Liver (tissue), 9 donors: Measurements from ENCODE around the gene IKZF4. TPM values are rescaled to one million over a fixed set of nuclear protein-coding genes. Genes with fewer than 3 reads are reported as not detected.
A peak's percentile ranks its signal among the peaks of the same experiment; 100 is the strongest.

ENCODE experiments used
- DNase-seq: peaks from one replicate; pipeline ENCODE4 v3.0.0-alpha.2; 2017; ENCODE audit warnings: low spot score
- H3K27ac ChIP-seq, 2 donors: one replicate each; pipeline ENCODE4 v1.7.0; 2013; ENCODE audit warnings: inconsistent platforms in 2 of 2, low read length in 2 of 2, control low read depth in 1 of 2, low read depth in 1 of 2, mild to moderate bottlenecking in 1 of 2
- H3K27me3 ChIP-seq, 4 donors: one replicate each; pipeline versions ENCODE4 v1.6.1 to v1.7.0; 2013; ENCODE audit warnings: low read length in 3 of 4, inconsistent platforms in 1 of 4, mild to moderate bottlenecking in 1 of 4, moderate library complexity in 1 of 4; ENCODE audit not compliant: control insufficient read depth in 4 of 4, insufficient read depth in 4 of 4
- H3K36me3 ChIP-seq, 4 donors: one replicate each; pipeline versions ENCODE4 v1.6.1 to v1.7.0; 2013; ENCODE audit warnings: low read length in 3 of 4, mild to moderate bottlenecking in 3 of 4, low read depth in 1 of 4, moderate library complexity in 1 of 4; ENCODE audit not compliant: control insufficient read depth in 4 of 4, insufficient read depth in 3 of 4
- H3K4me1 ChIP-seq, 4 donors: one replicate each; pipeline versions ENCODE4 v1.6.1 to v1.7.0; 2013; ENCODE audit warnings: low read length in 3 of 4, mild to moderate bottlenecking in 3 of 4, moderate library complexity in 1 of 4; ENCODE audit not compliant: control insufficient read depth in 4 of 4, insufficient read depth in 4 of 4
- H3K4me3 ChIP-seq, 3 donors: one replicate each; pipeline versions ENCODE4 v1.6.1 to v1.7.0; 2013; ENCODE audit warnings: low read length in 3 of 3, control low read depth in 1 of 3, low read depth in 1 of 3, mild to moderate bottlenecking in 1 of 3
- H3K9ac ChIP-seq, 2 donors: one replicate each; pipeline ENCODE4 v1.7.0; 2013; ENCODE audit warnings: low read length in 2 of 2, mild to moderate bottlenecking in 2 of 2, moderate library complexity in 2 of 2, control low read depth in 1 of 2, low read depth in 1 of 2
- H3K9me3 ChIP-seq, 4 donors: one replicate each; pipeline versions ENCODE4 v1.6.1 to v1.7.0; 2013; ENCODE audit warnings: low read length in 3 of 4; ENCODE audit not compliant: control insufficient read depth in 4 of 4
- ATF3 ChIP-seq: IDR thresholded peaks from 2 replicates; pipeline ENCODE4 v1.6.1; 2016; ENCODE audit warnings: antibody characterized with exemption
- CTCF ChIP-seq: fragments of 150-350 bp; IDR thresholded peaks from 2 replicates; pipeline ENCODE4 v1.5.1; 2017; ENCODE audit warnings: improper control_type of control experiment, low read depth, low read length; ENCODE audit not compliant: missing input control
- EGR1 ChIP-seq, 2 donors: IDR thresholded peaks; 2 replicates each; pipeline ENCODE4 v1.6.1; 2016 to 2018; ENCODE audit warnings: antibody characterized with exemption in 2 of 2, low read depth in 2 of 2
- FOXA1 ChIP-seq: IDR thresholded peaks from 2 replicates; pipeline ENCODE4 v1.6.1; 2016; ENCODE audit warnings: antibody characterized with exemption
- FOXA2 ChIP-seq: IDR thresholded peaks from 2 replicates; pipeline ENCODE4 v1.6.1; 2016; ENCODE audit warnings: antibody characterized with exemption
- GABPA ChIP-seq, 2 donors: IDR thresholded peaks in 1 of 2; conservative IDR thresholded peaks in 1 of 2; 2 replicates each; pipeline ENCODE4 v1.6.1; 2016; ENCODE audit warnings: antibody characterized with exemption in 2 of 2, mild to moderate bottlenecking in 1 of 2, moderate library complexity in 1 of 2
- HNF4A ChIP-seq, 2 donors: conservative IDR thresholded peaks; 2 replicates each; pipeline ENCODE4 v1.6.1; 2016; ENCODE audit warnings: antibody characterized with exemption in 2 of 2, mild to moderate bottlenecking in 2 of 2
- HNF4G ChIP-seq: IDR thresholded peaks from 2 replicates; pipeline ENCODE4 v1.6.1; 2016; ENCODE audit warnings: antibody characterized with exemption
- JUND ChIP-seq, 2 donors: IDR thresholded peaks; 2 replicates each; pipeline ENCODE4 v1.6.1; 2016; ENCODE audit warnings: antibody characterized with exemption in 2 of 2
- NR2F2 ChIP-seq: IDR thresholded peaks from 2 replicates; pipeline ENCODE4 v1.6.1; 2016; ENCODE audit warnings: antibody characterized with exemption
- RAD21 ChIP-seq, 2 donors: IDR thresholded peaks; 2 replicates each; pipeline ENCODE4 v1.6.1; 2016; ENCODE audit warnings: antibody characterized with exemption in 2 of 2, mild to moderate bottlenecking in 2 of 2
- REST ChIP-seq: IDR thresholded peaks from 2 replicates; pipeline ENCODE4 v1.6.1; 2016; ENCODE audit warnings: antibody characterized with exemption, mild to moderate bottlenecking
- RXRA ChIP-seq, 2 donors: IDR thresholded peaks; 2 replicates each; pipeline ENCODE4 v1.6.1; 2017 to 2018; ENCODE audit warnings: antibody characterized with exemption in 2 of 2, mild to moderate bottlenecking in 1 of 2
- SP1 ChIP-seq: IDR thresholded peaks from 2 replicates; pipeline ENCODE4 v1.6.1; 2018; ENCODE audit warnings: antibody characterized with exemption, mild to moderate bottlenecking
- TAF1 ChIP-seq: conservative IDR thresholded peaks from 2 replicates; pipeline ENCODE4 v1.6.1; 2016; ENCODE audit warnings: antibody characterized with exemption, mild to moderate bottlenecking
- YY1 ChIP-seq: IDR thresholded peaks from 2 replicates; pipeline ENCODE4 v1.6.1; 2016; ENCODE audit warnings: antibody characterized with exemption, mild to moderate bottlenecking
- WGBS: extraction: QIAGEN DNeasy Blood & Tissue Kit; methylation state at CpG from one replicate; pipeline ENCODE4 v1.1.7; 2013; 5-methylcytosine and 5-hydroxymethylcytosine counted together
- polyA plus RNA-seq, 2 donors: library from polyadenylated mRNA; stranded (reverse) in 1 of 2; unstranded in 1 of 2; fragments of 200-250 nt in 1 of 2; fragments of >200 nt in 1 of 2; fragmentation: Nextera tagmentation in 1 of 2; extraction: Ambion mirVana in 1 of 2; gene quantifications; one replicate each; pipeline versions ENCODE4 v1.2.1 to v1.2.3, GENCODE V29; 2013 to 2015
- total RNA-seq, 2 donors: library from RNA; depleted of rRNA; stranded (reverse); fragments of >200 nt; gene quantifications; one replicate each; pipeline ENCODE4 v1.2.3, GENCODE V29; 2014
- TF ChIP-seq, protein P1 (sequence below): IDR thresholded peaks from 2 replicates; pipeline ENCODE4 v1.6.1; 2016; ENCODE audit warnings: antibody characterized with exemption
- TF ChIP-seq, protein P2 (sequence below): IDR thresholded peaks from 2 replicates; pipeline ENCODE4 v1.6.1; 2016; ENCODE audit warnings: antibody characterized with exemption
- donor health status: healthy.
- donor health status: healthy.
- donor health status: healthy.
- donor health status: healthy.
- donor health status: healthy.

IKZF4 gene
- total and polyA plus RNA-seq, 4 donors = 0.47 to 1.9 (median 0.75) TPM

DNA sequence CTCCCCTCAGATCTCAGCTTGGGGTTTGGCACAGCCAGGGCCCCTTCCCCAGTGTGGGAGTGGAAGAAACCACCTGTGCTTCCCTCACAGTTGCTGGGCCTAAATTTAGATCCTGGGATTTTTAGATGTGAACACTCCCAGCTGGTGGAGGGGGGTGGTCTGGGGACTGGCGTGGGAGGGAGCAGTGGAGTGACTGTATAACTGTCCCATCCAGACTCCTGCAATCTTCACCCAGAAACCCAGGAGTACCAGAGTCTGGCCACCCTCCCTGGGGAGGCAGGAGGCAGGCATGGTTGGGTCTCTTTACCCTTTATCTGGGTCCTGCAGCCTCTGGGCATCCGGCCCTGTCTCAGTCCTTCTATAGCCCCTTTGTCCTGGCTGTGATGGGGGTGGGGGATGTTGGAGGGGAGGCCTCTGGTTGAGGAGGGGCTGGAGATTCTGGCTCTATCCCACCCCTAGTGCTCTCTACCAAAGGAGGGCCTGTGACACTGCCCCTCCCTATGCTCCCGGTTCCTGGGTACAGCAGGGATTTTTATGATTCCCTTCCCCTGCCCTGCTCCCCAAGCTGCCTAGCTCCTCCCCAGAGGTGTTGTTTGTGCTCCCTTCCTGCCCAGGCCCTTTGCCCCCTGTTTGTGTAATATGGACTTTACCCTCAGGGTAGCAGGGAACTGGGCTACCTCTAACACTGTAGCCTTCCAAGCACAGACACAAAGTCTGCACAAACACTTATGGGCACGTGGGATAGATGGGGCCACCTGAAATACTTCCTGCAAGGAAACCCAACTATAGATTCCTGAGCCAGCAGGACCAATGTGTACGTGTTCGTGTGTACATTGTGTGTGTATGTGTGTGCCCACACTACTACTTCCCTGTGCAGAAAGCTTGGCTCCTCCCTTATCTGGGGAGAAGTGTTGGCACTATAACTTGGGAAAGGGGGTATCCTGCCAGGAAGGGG is 60.8 kb downstream of the IKZF4 start:
- TF ChIP-seq SP1 = peak; percentile 100
- peak; percentile 100 for TF ChIP-seq HNF4G
- peak; percentile 80 for TF ChIP-seq ATF3
- TF ChIP-seq CTCF = no peak
- peak; percentile 84 for TF ChIP-seq FOXA2
- TF ChIP-seq, protein P1, sequence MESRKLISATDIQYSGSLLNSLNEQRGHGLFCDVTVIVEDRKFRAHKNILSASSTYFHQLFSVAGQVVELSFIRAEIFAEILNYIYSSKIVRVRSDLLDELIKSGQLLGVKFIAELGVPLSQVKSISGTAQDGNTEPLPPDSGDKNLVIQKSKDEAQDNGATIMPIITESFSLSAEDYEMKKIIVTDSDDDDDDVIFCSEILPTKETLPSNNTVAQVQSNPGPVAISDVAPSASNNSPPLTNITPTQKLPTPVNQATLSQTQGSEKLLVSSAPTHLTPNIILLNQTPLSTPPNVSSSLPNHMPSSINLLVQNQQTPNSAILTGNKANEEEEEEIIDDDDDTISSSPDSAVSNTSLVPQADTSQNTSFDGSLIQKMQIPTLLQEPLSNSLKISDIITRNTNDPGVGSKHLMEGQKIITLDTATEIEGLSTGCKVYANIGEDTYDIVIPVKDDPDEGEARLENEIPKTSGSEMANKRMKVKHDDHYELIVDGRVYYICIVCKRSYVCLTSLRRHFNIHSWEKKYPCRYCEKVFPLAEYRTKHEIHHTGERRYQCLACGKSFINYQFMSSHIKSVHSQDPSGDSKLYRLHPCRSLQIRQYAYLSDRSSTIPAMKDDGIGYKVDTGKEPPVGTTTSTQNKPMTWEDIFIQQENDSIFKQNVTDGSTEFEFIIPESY = peak; percentile 92
- peak in 1 of 2 donors; percentile 79 for TF ChIP-seq GABPA (IDR thresholded peaks at IDR 0.05 in 1 of 2, conservative IDR thresholded peaks at IDR 0.05 in 1 of 2)
- peak; percentile 92 for TF ChIP-seq REST
- TF ChIP-seq JUND (IDR thresholded peaks at IDR 0.05) = peak; percentile 93 to 94
- peak; percentile 83 for TF ChIP-seq YY1
- peak; percentile 92 for TF ChIP-seq NR2F2
- peak; percentile 74 for TF ChIP-seq FOXA1
- peak; percentile 87 for TF ChIP-seq TAF1
- peak; percentile 47 to 59 for TF ChIP-seq RAD21 (IDR thresholded peaks at IDR 0.05)
- peak; percentile 100 for TF ChIP-seq HNF4A (conservative IDR thresholded peaks at IDR 0.05)
- TF ChIP-seq, protein P2, sequence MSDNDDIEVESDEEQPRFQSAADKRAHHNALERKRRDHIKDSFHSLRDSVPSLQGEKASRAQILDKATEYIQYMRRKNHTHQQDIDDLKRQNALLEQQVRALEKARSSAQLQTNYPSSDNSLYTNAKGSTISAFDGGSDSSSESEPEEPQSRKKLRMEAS = peak; percentile 98
- peak; percentile 57 to 74 for TF ChIP-seq EGR1 (IDR thresholded peaks at IDR 0.05; ENCODE audit: low read depth in 2 of 2)
- TF ChIP-seq RXRA (IDR thresholded peaks at IDR 0.05) = peak; percentile 95 to 97
- Histone ChIP-seq H3K9me3 (no peaks in the 10 kb centered on the region), H3K36me3 (peaks cover 4 to 18% (median 11%) of the 10 kb centered on the region in 4 donors), H3K4me3 (peak overlapping the region; percentile 59 to 88 (median 84)), H3K9ac (peak overlapping the region; percentile 87 to 92), H3K27me3 (no peaks in the 10 kb centered on the region), H3K27ac (peak overlapping the region; percentile 93 to 99), H3K4me1 (peaks cover 12 to 42% (median 35%) of the 10 kb centered on the region in 4 donors)
- 19% methylated on average over 6 of the region's 6 CpGs for WGBS
- peak; percentile 65 for DNase-seq
